GM12875 (cell line): ENCODE measurements around the gene NUP214.

ENCODE experiments used
- H3K4me3 ChIP-seq: one replicate; pipeline ENCODE4 v1.5.1; 2011; ENCODE audit warnings: low read depth, low read length, control low read depth
- CTCF ChIP-seq: IDR thresholded peaks from 2 replicates; pipeline ENCODE4 v1.5.1; 2011; ENCODE audit warnings: low read depth, mild to moderate bottlenecking, control low read depth, inconsistent platforms, low read length, moderate library complexity, borderline replicate concordance; ENCODE audit not compliant: insufficient read depth

The NUP214 gene

GRCh38 chr9:131165523-131165922 is 40.1 kb downstream of the NUP214 start:
- TF ChIP-seq CTCF: no peak
- H3K4me3 ChIP-seq: no peak overlapping the region

GRCh38 chr9:131167146-131167692 is 41.8 kb downstream of the NUP214 start:
- TF ChIP-seq CTCF: no peak

DNA sequence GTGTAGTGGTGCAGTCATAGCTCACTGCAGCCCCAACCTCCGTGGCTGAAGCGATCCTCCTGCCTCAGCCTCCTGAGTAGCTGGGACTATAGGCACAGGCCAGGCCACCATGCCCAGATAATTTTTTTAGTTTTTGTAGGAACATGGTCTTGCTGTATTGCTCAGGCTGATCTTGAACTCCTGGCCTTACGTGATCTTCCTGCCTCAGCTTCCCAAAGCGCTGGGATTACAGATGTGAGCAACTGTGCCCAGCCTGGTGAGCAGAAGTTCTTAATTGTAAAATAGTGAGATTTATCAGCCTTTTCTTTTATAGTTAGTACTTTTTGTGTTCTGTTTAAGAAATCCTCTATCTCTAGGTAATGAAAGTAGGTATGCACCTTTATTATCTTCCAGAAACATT is 42.5 kb downstream of the NUP214 start:
- TF ChIP-seq CTCF: no peak
- H3K4me3 ChIP-seq: no peak overlapping the region

More at GRCh38 chr9:131167146-131167692, 41.8 kb downstream of the NUP214 start:
- H3K4me3 ChIP-seq: no peak overlapping the region

DNA sequence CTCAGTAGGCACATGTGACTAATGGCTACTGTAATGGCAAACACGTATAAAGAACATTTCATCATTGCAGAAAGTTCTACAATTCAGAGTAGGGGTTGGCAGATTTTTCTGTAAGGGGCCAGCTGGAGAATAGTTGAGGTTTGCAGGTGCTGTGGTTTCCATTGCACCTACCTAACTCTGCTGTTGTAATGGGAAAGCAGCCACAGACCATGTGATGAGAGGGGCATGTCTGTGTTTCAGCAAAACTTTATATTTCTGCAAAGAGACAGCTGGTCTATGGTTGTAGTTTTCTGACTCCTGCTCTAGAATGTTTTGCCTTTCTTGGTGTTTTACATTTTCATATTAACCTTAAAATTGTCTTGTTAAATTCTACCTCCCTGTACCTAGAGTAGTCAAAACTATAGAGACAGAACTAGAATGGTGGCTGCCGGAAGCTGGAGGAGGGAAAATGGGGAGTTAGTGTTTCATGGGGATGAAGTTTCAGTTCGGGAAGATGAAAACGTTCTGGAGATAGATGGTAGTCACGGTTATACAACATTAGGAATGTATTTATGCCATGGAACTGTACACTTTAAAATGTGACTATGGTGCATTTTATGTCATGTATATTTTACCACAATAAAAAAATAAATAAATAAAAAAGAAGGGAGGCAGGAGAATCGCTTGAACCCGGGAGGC is 44.3 kb downstream of the NUP214 start:
- TF ChIP-seq CTCF: no peak
- no peak overlapping the region for H3K4me3 ChIP-seq

- no peak for TF ChIP-seq CTCF
- H3K4me3 ChIP-seq: no peak overlapping the region
These were observed 48.6 kb downstream of the NUP214 start for GRCh38 chr9:131173995-131174394.

DNA sequence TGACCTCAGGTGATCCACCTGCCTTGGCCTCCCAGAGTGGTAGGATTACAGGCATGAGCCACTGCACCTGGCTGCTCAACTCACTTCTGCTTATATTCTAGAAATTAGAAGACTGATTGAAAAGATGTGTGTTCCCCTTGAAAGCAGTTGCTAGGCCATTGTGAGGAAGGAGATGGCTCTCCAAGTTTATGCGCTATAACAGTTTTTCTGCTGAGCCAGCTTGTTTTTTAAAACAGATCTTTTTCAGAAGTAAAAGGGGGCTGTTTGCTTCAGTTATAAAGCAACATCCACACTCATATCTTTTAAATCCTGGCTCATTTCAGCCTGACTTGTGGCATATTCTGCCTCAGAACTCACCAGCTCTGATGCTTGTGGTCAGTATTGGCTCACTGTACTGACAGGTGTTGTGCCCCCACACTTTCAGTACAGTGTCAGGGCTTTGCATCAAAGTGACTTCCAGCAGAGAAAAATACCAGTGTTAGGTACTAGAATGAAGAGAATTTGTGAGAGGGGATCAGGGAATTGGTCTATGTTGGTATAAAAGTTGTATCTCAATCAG is 49.4 kb downstream of the NUP214 start:
- H3K4me3 ChIP-seq: no peak overlapping the region
- no peak for TF ChIP-seq CTCF

GRCh38 chr9:131177898-131178297 is 52.5 kb downstream of the NUP214 start:
- no peak overlapping the region for H3K4me3 ChIP-seq
- no peak for TF ChIP-seq CTCF
